C4-2B (cell line): ENCODE results near the gene RHOT1.

Experiments
- CTCF ChIP-seq: fragments of 450-650 bp; conservative IDR thresholded peaks from 2 replicates; pipeline ENCODE4 v1.5.1; 2017; ENCODE audit warnings: mild to moderate bottlenecking
- ZFX ChIP-seq: fragments of 450-650 bp; IDR thresholded peaks from 2 replicates; pipeline ENCODE4 v1.6.1; 2017

- TF ChIP-seq CTCF (no peak), ZFX (no peak)
These were observed 127.1 kb downstream of the RHOT1 start for GRCh38 chr17:32269377-32269776.
